Endothelial cell of umbilical vein (primary cell): ENCODE results near the gene MINDY3. TPM values are rescaled to one million over a fixed set of nuclear protein-coding genes. Genes with fewer than 3 reads are reported as not detected.

Source experiments
- BruUV-seq: library from RNA; stranded (reverse); fragments of 400-500 nt; replicated peaks from 2 replicates; lab custom pipeline; 2021; lab: Mats Ljungman, UMichigan
- CTCF ChIA-PET: fragments of 300-600, 350-600 bp; sonication (Branson Sonifier 250); formaldehyde crosslinking; loops from one replicate; lab custom pipeline; 2021; ENCODE audit warnings: antibody characterized with exemption, inconsistent platforms; lab: Charles Lee
- POLR2A ChIA-PET: fragments of 300-600, 350-600 bp; sonication (Branson Sonifier 250); formaldehyde crosslinking; loops from one replicate; lab custom pipeline; 2021; ENCODE audit warnings: antibody characterized with exemption, inconsistent platforms; lab: Charles Lee
- DNase-seq: peaks from one replicate; pipeline ENCODE4 v3.0.0-alpha.2; 2011; ENCODE audit warnings: low read depth, low spot score
- FAIRE-seq: peaks from 2 replicates; lab custom pipeline; 2011; peaks lifted over from hg19 to GRCh38; lab: Jason Lieb, UNC
- H2AFZ ChIP-seq: 2 replicates; pipeline ENCODE4 v1.6.0; 2012; ENCODE audit warnings: low read depth, low read length, control low read depth, inconsistent platforms
- H3K27ac ChIP-seq: 2 replicates; pipeline ENCODE4 v1.5.1; 2011; ENCODE audit warnings: low read depth, mild to moderate bottlenecking, control low read depth, low read length, moderate library complexity; ENCODE audit not compliant: insufficient read depth
- H3K27me3 ChIP-seq, 2 experiments: 2 replicates each; pipeline versions ENCODE4 v1.6.0 to v1.6.1; 2011; ENCODE audit warnings: low read length in 2 of 2, mixed read lengths in 1 of 2; ENCODE audit not compliant: control insufficient read depth in 2 of 2, insufficient read depth in 2 of 2
- H3K36me3 ChIP-seq, 2 experiments: 2 replicates in 1 of 2; 3 replicates in 1 of 2; pipeline ENCODE4 v1.5.1; 2011; ENCODE audit warnings: low read length in 2 of 2, mild to moderate bottlenecking in 1 of 2, moderate library complexity in 1 of 2; ENCODE audit not compliant: control insufficient read depth in 2 of 2, insufficient read depth in 2 of 2; ENCODE audit errors: extremely low read depth in 1 of 2
- H3K4me1 ChIP-seq: 3 replicates; pipeline ENCODE4 v1.5.1; 2011; ENCODE audit warnings: mild to moderate bottlenecking, low read length; ENCODE audit not compliant: control insufficient read depth, insufficient read depth; ENCODE audit errors: extremely low read depth
- H3K4me2 ChIP-seq: 2 replicates; pipeline ENCODE4 v1.6.1; 2011; ENCODE audit warnings: low read length, control low read depth, mixed read lengths; ENCODE audit not compliant: insufficient read depth
- H3K4me3 ChIP-seq, 3 experiments: fragments of 200-600 bp in 1 of 3; sonication (generic), shearing (Covaris generic) in 1 of 3; replicated peaks in 1 of 3; 2 replicates each; pipeline ENCODE4 v1.5.1; 2011 to 2016; ENCODE audit warnings: control low read depth in 3 of 3, low read length in 3 of 3, mild to moderate bottlenecking in 2 of 3, inconsistent platforms in 1 of 3, low read depth in 1 of 3, moderate library complexity in 1 of 3; ENCODE audit not compliant: insufficient read depth in 1 of 3
- H3K79me2 ChIP-seq: 2 replicates; pipeline ENCODE4 v1.6.0; 2012; ENCODE audit warnings: low read length, inconsistent platforms; ENCODE audit not compliant: control insufficient read depth, insufficient read depth
- H3K9ac ChIP-seq: replicated peaks from 2 replicates; pipeline ENCODE3; 2011; ENCODE audit warnings: low read length, control low read depth; ENCODE audit not compliant: insufficient read depth; ENCODE audit errors: extremely low read depth
- H3K9me1 ChIP-seq: replicated peaks from 3 replicates; pipeline ENCODE4 v1.6.0; 2011; ENCODE audit warnings: mild to moderate bottlenecking, low read length; ENCODE audit not compliant: control insufficient read depth, insufficient read depth; ENCODE audit errors: extremely low read depth
- H3K9me3 ChIP-seq: replicated peaks from 2 replicates; pipeline ENCODE4 v1.5.1; 2012; ENCODE audit warnings: low read length, inconsistent platforms; ENCODE audit not compliant: control insufficient read depth, insufficient read depth
- H4K20me1 ChIP-seq: replicated peaks from 2 replicates; pipeline ENCODE3; 2011; ENCODE audit warnings: mild to moderate bottlenecking, low read length; ENCODE audit not compliant: control insufficient read depth, insufficient read depth; ENCODE audit errors: extremely low read depth
- EZH2 ChIP-seq: IDR thresholded peaks from 2 replicates; pipeline ENCODE4 v1.6.1; 2012; ENCODE audit warnings: borderline replicate concordance, low read depth, mild to moderate bottlenecking, moderate library complexity, low read length, inconsistent platforms; ENCODE audit not compliant: severe bottlenecking
- JUN ChIP-seq: IDR thresholded peaks from 2 replicates; pipeline ENCODE4 v1.6.1; 2011; ENCODE audit warnings: borderline replicate concordance, low read depth; ENCODE audit not compliant: insufficient read length, insufficient read depth
- MAX ChIP-seq: IDR thresholded peaks from 2 replicates; pipeline ENCODE4 v1.6.1; 2011; ENCODE audit not compliant: insufficient read depth, insufficient read length
- MYC ChIP-seq: IDR thresholded peaks from one replicate; pipeline ENCODE4 v1.6.1; 2011; ENCODE audit warnings: mild to moderate bottlenecking, low read depth, low read length
- dilution Hi-C: fragments of 300-500 bp; cut with MboI; formaldehyde crosslinking; loops from one replicate; pipeline ENCODE4 v1.15.0; 2019; ENCODE audit warnings: low sequenced_read_pairs; ENCODE audit not compliant: extremely low pct_ligation_motif_present
- intact Hi-C: fragments of 100-400 bp; cut with micrococcal nuclease; formaldehyde crosslinking; loops from one replicate; pipeline ENCODE4 v1.10.0; 2022
- polyA plus RNA-seq, 4 experiments: library from polyadenylated mRNA; depleted of rRNA in 3 of 4; stranded (reverse) in 3 of 4; unstranded in 1 of 4; fragments of >200 nt; gene quantifications; 2 replicates each; pipeline versions ENCODE4 v1.2.1 to v1.2.3, GENCODE V29; 2011 to 2012; ENCODE audit warnings: missing spikeins in 1 of 4
- total RNA-seq: library from RNA; stranded (reverse); gene quantifications from 2 replicates; pipeline ENCODE4 v1.2.3, GENCODE V29; 2021
- TF ChIP-seq, protein P1 (sequence below), 2 donors: IDR thresholded peaks; 1 replicate in 1 of 2; 2 replicates in 1 of 2; pipeline ENCODE4 v1.5.1; 2011; ENCODE audit warnings: low read length in 2 of 2, mild to moderate bottlenecking in 2 of 2, moderate library complexity in 2 of 2, control low read depth in 1 of 2, inconsistent platforms in 1 of 2, low read depth in 1 of 2; ENCODE audit not compliant: insufficient read depth in 1 of 2; ENCODE audit errors: extremely low read depth in 1 of 2

The MINDY3 gene
- total and polyA plus RNA-seq, 2 donors (not counting 3 experiments of a cell fraction or from before 2014, with no cell fraction given) = 7.5 to 20.2 TPM

DNA sequence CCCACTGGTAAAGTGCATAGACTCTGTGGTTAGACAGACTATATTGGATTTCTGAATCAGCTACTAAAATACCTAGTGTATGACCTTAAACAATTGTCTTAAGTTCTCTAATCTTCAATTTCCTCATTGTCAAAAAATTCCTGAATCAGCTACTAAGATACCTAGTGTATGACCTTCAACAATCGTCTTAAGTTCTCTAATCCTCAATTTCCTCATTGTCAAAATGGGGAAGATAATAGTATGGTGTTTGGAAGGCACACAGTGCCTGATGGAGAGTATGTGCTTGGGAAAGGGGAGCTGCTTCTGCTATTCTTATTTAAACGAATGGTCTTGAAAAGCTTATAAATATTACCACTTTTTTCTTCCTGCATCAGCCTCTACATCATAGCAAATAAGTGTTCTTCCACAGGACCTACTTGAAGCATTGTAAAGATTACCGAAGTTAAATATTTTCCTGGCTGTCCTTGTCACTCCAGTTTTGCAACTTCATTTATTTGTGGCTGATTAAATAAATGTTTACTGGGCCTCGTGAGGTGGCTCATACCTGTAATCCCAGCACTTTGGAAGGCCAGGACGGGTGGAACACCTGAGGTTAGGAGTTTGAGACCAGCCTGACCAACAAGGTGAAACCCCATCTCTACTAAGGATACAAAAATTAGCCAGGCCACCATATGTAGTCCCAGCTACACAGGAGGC is 76.2 kb downstream of the MINDY3 start:
- H3K27me3 ChIP-seq = no peaks in the 10 kb centered on the region
- BruUV-seq = no TSS peak
- H2AFZ ChIP-seq = no peak overlapping the region
- POLR2A ChIA-PET = no interaction called here
- H3K4me2 ChIP-seq = no peak overlapping the region
- FAIRE-seq (no peak), DNase-seq (no peak)
- TF ChIP-seq MAX = no peak
- TF ChIP-seq EZH2 = no peak
- H3K9me1 ChIP-seq = no peaks in the 10 kb centered on the region
- dilution Hi-C loops = no loop called here
- no peak overlapping the region for H3K4me3 ChIP-seq
- no peak overlapping the region for H3K9ac ChIP-seq
- H4K20me1 ChIP-seq = no peaks in the 10 kb centered on the region
- peaks cover 2 to 3% of the 10 kb centered on the region in 2 experiments for H3K36me3 ChIP-seq
- intact Hi-C loops = no loop called here
- H3K9me3 ChIP-seq = no peaks in the 10 kb centered on the region
- H3K79me2 ChIP-seq = no peaks in the 10 kb centered on the region
- CTCF ChIA-PET = interaction anchor here (1.1 to 1.2 kb wide), 2 partner anchors 9 to 17 kb away, joined by 4 to 5 read pairs; no protein-coding TSS in a partner anchor
- no peak overlapping the region for H3K27ac ChIP-seq
- peaks cover 5% of the 10 kb centered on the region for H3K4me1 ChIP-seq

GRCh38 chr10:15782851-15783250 is 77.5 kb downstream of the MINDY3 start:
- H3K79me2 ChIP-seq = no peaks in the 10 kb centered on the region
- peaks cover 2 to 3% of the 10 kb centered on the region in 2 experiments for H3K36me3 ChIP-seq
- dilution Hi-C loops (no loop called here), intact Hi-C loops (no loop called here)
- no TSS peak for BruUV-seq
- H3K9me3 ChIP-seq = no peaks in the 10 kb centered on the region
- H3K9ac ChIP-seq = no peak overlapping the region
- H3K27ac ChIP-seq = no peak overlapping the region
- no peaks in the 10 kb centered on the region for H3K27me3 ChIP-seq
- no peaks in the 10 kb centered on the region for H3K9me1 ChIP-seq
- no peak overlapping the region for H3K4me3 ChIP-seq
- no peaks in the 10 kb centered on the region for H4K20me1 ChIP-seq
- FAIRE-seq (no peak), DNase-seq (no peak)
- POLR2A ChIA-PET = no interaction called here
- H3K4me2 ChIP-seq = no peak overlapping the region
- H3K4me1 ChIP-seq = peaks cover 5% of the 10 kb centered on the region
- no peak overlapping the region for H2AFZ ChIP-seq
- CTCF ChIA-PET = interaction anchor here (1.1 to 2.5 kb wide), 3 partner anchors 9 to 32 kb away, joined by 3 to 8 read pairs (median 5); no protein-coding TSS in a partner anchor
- TF ChIP-seq EZH2 (no peak), MYC (no peak), MAX (no peak), JUN (no peak)
- TF ChIP-seq, protein P1, sequence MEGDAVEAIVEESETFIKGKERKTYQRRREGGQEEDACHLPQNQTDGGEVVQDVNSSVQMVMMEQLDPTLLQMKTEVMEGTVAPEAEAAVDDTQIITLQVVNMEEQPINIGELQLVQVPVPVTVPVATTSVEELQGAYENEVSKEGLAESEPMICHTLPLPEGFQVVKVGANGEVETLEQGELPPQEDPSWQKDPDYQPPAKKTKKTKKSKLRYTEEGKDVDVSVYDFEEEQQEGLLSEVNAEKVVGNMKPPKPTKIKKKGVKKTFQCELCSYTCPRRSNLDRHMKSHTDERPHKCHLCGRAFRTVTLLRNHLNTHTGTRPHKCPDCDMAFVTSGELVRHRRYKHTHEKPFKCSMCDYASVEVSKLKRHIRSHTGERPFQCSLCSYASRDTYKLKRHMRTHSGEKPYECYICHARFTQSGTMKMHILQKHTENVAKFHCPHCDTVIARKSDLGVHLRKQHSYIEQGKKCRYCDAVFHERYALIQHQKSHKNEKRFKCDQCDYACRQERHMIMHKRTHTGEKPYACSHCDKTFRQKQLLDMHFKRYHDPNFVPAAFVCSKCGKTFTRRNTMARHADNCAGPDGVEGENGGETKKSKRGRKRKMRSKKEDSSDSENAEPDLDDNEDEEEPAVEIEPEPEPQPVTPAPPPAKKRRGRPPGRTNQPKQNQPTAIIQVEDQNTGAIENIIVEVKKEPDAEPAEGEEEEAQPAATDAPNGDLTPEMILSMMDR (IDR thresholded peaks at IDR 0.05; ENCODE audit: extremely low read depth in 1 of 2, insufficient read depth in 1 of 2, low read depth in 1 of 2, low read length in 2 of 2) = no peak
